ENCODE measurements around the gene DPF3. TPM values are rescaled to one million over a fixed set of nuclear protein-coding genes. Genes with fewer than 3 reads are reported as not detected.

Gene DPF3
- total RNA-seq, 1 donor from 2014 or later: 0.99 TPM

- DNase-seq (ENCODE audit: low read depth in 2 of 2): no peak
Observed at GRCh38 chr14:72647782-72648181, 246.1 kb downstream of the DPF3 start.

GRCh38 chr14:72646861-72647528 is 246.9 kb downstream of the DPF3 start:
- DNase-seq (ENCODE audit: low read depth in 2 of 2): peak in 1 of 2 donors; percentile 77

DNA sequence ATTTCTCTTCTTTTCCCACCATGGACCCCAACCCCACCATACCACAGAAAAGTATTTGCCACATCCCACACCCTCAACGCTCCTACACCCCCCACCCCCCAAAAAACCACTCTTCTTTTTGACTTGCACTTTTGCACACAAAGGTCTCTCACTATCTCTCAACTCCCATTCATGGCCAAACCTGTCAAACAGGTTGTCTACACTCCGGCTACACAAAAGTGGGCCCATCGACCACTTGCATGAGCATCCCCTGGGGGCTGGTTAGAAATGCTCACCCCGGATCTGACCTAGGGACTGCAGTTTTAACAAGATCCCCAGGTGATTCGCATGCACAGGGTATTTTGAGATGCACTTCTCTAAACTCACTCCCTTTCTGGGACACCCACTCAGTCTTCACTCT is 248.2 kb downstream of the DPF3 start:
- DNase-seq (ENCODE audit: low read depth in 2 of 2): no peak

DNA sequence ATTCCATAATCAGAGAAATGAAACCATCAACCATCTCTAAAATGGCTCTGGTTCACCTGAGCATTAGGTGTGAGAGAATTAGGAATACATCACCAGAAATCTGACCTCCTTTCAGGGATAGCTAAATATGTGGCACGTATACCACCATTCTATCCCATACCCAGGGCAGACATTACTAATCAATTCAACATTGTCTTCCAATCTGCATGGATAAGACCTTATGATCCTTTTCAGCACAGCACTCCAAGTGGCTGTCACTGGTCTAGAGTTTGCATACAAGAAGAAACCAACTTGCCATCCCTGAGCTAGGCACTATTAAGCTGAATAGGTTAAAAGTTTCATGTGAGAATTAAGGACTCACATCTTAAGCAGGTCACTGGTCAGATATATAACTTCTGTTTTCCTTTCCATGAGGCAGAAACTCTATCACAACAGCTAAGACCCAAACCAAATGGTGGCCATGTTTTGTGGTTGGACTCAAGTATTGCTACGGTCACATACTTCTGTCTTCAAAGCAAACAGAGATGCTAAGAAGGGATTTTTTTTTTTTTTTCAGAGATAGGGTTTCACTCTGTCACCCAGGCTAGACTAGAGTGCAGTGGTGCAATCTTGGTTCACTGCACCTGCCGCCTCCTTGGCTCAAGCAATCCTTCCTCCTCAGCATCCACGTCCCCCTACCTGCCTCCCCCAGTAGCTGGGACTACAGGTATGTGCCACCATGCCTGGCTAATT is 249.0 kb downstream of the DPF3 start:
- DNase-seq (ENCODE audit: low read depth in 2 of 2): no peak

- no peak for DNase-seq (ENCODE audit: low read depth in 2 of 2)
Observed at GRCh38 chr14:72644038-72644437, 249.9 kb downstream of the DPF3 start.

DNA sequence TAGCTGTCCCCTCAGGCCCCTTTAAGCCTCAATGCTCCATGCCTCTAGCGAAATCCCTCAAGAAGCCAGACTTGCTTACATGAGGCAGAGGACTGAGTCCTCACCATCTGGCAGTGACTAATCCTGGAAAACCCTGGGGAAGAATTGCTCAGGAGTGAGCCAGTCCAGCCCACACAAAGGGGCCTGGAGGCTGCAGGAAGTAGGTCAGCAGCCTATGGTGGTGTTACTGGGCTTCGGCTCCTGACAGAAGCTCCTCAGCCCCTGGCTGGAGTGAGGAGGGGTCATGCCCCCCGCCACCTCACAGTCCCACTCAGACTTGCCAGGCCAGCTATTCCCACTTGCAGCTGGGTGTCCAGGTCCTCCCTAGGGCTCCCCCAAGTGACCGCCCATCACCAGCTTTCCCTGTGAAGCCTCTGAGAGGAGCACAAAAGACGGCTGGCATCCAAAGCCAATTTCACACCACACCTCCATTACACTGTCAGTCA is 250.5 kb downstream of the DPF3 start:
- DNase-seq (ENCODE audit: low read depth in 2 of 2): peak; percentile 27 to 98

DNA sequence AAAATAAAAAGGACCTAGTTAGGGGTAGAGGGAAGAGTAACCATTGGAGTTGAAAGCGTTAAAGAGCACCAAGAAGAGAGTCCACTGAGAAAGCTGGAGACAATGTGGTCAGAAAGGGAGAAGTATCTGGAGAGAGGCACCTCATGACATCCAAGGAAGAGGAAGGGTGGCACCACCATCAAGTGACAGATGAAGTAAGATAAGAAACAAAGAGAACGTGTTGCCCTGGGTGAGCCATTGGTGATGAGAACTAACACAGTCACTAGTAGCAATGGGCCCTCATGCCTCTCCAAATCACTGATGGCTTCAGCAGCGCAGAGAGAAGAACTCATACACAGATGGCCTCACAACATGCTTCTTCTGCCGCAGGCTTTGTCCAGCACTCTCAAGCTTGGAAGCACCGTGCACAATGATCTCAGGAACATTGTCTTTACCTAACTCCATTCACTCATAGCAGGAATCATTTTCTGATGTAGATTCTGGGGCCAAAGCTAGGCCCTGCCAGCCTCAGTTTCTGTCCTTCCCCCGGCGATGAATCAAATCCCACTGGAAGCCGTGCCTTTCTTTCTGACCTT is 252.9 kb downstream of the DPF3 start:
- no peak for DNase-seq (ENCODE audit: low read depth in 2 of 2)

DNA sequence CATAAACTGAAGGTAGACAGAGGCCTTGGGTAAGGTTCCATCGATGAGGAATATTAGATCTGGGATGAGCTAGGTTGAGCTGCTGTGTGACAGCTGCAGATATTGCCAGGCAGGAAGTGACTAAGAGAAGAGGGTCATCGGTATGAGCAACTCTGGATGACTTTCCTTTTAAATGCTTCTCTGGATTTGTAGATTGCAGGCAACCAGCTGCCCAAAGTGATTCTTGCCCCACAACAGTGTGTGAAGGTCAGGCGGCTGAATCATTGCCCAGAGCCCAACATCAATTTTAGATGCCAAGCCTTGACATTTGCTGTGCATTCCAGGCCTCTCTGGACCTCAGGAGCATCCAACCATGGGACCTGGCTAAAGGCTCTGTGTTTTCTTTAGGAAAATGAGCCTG is 255.9 kb downstream of the DPF3 start:
- peak; percentile 72 to 82 for DNase-seq (ENCODE audit: low read depth in 2 of 2)

DNA sequence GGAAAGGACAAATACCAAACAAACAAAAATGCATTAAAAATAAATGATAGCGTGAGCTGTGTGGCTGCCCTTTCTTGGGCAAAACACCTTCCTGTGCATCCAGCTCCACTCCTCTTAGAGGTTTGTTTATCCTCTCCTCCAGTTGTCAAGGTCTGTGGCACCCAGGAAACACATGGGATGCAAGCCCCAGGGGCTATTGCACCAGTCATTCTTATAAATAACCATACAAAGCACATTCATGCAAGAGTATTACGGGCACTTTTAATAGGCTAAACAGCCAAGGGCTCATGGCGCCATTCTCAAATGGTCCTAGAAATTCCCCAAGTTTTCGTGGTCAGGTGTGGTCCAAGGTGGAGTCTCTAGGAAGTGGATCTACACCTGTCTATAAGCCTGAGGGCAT is 257.0 kb downstream of the DPF3 start:
- DNase-seq (ENCODE audit: low read depth in 2 of 2): no peak

- no peak for DNase-seq (ENCODE audit: low read depth in 2 of 2)
Observed at GRCh38 chr14:72636094-72636493, 257.8 kb downstream of the DPF3 start.

- DNase-seq (ENCODE audit: low read depth in 2 of 2): no peak
Observed at GRCh38 chr14:72634691-72635616, 258.9 kb downstream of the DPF3 start.

- no peak for DNase-seq (ENCODE audit: low read depth in 2 of 2)
Observed at GRCh38 chr14:72633551-72633950, 260.4 kb downstream of the DPF3 start.

DNA sequence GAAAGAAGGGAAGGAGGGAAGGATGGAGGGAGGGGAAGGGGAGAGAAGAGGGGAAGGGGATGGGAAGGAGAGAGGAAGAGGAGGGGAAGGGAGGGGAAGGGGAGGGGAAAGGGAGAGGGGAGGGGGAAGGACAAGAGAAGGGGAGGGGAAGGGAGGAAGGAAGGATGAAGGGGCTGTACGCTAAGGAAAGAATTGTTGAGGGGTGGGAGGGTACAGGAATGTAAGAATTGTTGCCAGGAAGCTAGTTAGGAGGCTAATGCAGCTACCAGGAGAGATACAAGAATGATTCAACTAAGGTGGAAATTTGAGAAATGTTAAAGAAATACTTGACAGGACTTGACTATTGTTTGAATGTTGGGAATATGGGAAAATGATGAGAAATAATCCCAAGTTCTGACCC is 261.2 kb downstream of the DPF3 start:
- DNase-seq (ENCODE audit: low read depth in 2 of 2): no peak

- no peak for DNase-seq (ENCODE audit: low read depth in 2 of 2)
Observed at GRCh38 chr14:72631401-72631800, 262.5 kb downstream of the DPF3 start.

DNA sequence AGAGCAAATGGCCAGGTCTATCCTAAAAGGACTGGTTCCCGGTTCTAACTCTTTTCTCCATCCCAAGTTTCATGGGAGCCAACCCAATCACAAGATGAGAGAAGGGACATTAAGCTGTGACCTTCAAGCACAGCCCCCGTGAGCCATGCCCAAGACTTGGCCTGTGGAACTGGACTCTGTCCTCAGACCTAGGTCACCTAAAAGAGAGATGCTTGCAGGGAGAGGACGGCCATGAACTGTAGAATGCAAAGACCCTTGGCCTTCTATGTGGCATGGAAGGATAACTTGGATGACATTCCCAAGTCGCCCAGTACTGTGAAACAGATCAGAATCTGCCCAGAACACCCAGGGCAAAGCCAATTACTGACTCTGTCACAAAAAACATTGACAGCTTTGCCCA is 263.5 kb downstream of the DPF3 start:
- no peak for DNase-seq (ENCODE audit: low read depth in 2 of 2)

- DNase-seq (ENCODE audit: low read depth in 2 of 2): no peak
Observed at GRCh38 chr14:72629534-72629933, 264.4 kb downstream of the DPF3 start.

DNA sequence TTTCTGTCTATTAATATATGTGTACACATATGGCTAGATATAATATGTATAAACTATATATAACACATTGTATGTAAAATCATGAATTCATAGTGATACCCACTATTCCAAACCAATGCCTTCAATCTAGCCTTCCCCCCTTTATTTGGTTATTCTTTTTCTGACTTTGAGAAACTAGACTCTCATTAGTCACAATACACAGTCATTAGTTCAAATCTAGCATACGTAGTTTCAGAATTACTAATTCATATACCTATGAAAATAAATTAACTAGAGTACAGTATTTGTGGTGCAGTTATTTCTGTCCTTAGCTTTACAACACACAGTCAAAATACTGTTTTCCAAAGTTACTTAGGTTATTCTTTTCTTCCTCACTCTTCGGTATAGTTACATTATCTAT is 268.2 kb downstream of the DPF3 start:
- DNase-seq (ENCODE audit: low read depth in 2 of 2): no peak

DNA sequence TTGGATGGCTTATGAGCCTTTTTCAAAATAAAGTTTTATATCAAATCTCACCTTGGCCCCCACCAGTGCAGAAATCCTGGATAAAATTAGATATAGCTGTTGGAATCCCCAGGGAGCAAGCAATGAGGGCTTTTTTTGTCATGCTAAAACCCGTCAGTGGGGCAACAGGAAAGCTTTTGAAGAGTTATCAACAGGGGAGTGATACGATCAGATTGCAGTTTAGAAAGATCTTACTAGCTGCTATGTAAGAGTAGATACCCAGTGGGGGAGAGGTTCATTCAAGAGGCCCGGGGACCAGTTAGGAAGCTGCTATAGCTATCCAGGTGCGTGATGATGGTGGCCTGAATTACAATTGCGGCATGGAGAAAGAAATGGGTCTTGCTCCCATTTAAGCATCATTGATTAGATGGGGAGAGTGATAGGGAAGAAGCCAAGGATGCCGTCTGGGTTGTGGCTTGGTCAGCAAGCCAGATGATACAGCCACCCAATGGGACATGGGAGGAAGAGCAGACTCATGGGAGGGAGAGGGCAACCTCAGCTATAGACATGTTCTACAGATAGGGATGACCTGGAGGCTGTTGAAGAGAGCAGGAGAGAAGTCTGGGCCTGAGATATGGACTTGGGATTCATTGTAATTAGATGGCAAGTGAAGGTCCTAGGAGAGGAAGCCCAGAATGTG is 272.4 kb downstream of the DPF3 start:
- no peak for DNase-seq (ENCODE audit: low read depth in 2 of 2)

- DNase-seq (ENCODE audit: low read depth in 2 of 2): no peak
Observed at GRCh38 chr14:72619881-72620280, 274.0 kb downstream of the DPF3 start.

GRCh38 chr14:72619111-72619571 is 274.8 kb downstream of the DPF3 start:
- DNase-seq (ENCODE audit: low read depth in 2 of 2): no peak

- no peak for DNase-seq (ENCODE audit: low read depth in 2 of 2)
Observed at GRCh38 chr14:72618424-72618823, 275.5 kb downstream of the DPF3 start.

Measured in lung microvascular endothelial cell (primary cell).